ENCODE results near the gene PACSIN1.

The PACSIN1 gene

GRCh38 chr6:34546551-34547321, 80.9 kb downstream of the PACSIN1 start:
- no peak for DNase-seq (ENCODE audit: low spot score)

- DNase-seq (ENCODE audit: low spot score): no peak
Measured at GRCh38 chr6:34547701-34548644, 82.1 kb downstream of the PACSIN1 start.

- no peak for DNase-seq (ENCODE audit: low spot score)
Measured at GRCh38 chr6:34549026-34549803, 83.3 kb downstream of the PACSIN1 start.

GRCh38 chr6:34549804-34550202, 83.9 kb downstream of the PACSIN1 start:
- no peak for DNase-seq (ENCODE audit: low spot score)

- no peak for DNase-seq (ENCODE audit: low spot score)
Measured at GRCh38 chr6:34551720-34552119, 85.8 kb downstream of the PACSIN1 start.

GRCh38 chr6:34552620-34553019, 86.7 kb downstream of the PACSIN1 start:
- DNase-seq (ENCODE audit: low spot score): no peak

- DNase-seq (ENCODE audit: low spot score): no peak
Measured at GRCh38 chr6:34553146-34553545, 87.3 kb downstream of the PACSIN1 start.

- no peak for DNase-seq (ENCODE audit: low spot score)
Measured at GRCh38 chr6:34553750-34554149, 87.9 kb downstream of the PACSIN1 start.

- DNase-seq (ENCODE audit: low spot score): no peak
Measured at GRCh38 chr6:34554291-34555006, 88.6 kb downstream of the PACSIN1 start.

- no peak for DNase-seq (ENCODE audit: low spot score)
Measured at GRCh38 chr6:34555007-34555322, 89.1 kb downstream of the PACSIN1 start.

GRCh38 chr6:34555328-34555727, 89.5 kb downstream of the PACSIN1 start:
- no peak for DNase-seq (ENCODE audit: low spot score)

- no peak for DNase-seq (ENCODE audit: low spot score)
Measured at GRCh38 chr6:34556031-34556471, 90.2 kb downstream of the PACSIN1 start, which contains the start of gene SPDEF. SPDEF (minus strand) TSS chr6:34556329; CDS start chr6:34544455, 11,874 bp downstream.

GRCh38 chr6:34556493-34556892, 90.6 kb downstream of the PACSIN1 start:
- DNase-seq (ENCODE audit: low spot score): no peak

- no peak for DNase-seq (ENCODE audit: low spot score)
Measured at GRCh38 chr6:34557228-34557627, 91.4 kb downstream of the PACSIN1 start.

GRCh38 chr6:34558172-34558714, 92.4 kb downstream of the PACSIN1 start:
- DNase-seq (ENCODE audit: low spot score): no peak

GRCh38 chr6:34559651-34560365, 93.9 kb downstream of the PACSIN1 start:
- DNase-seq (ENCODE audit: low spot score): no peak

- DNase-seq (ENCODE audit: low spot score): no peak
Measured at GRCh38 chr6:34560366-34561226, 94.7 kb downstream of the PACSIN1 start.

GRCh38 chr6:34561227-34561530, 95.3 kb downstream of the PACSIN1 start:
- DNase-seq (ENCODE audit: low spot score): no peak

- no peak for DNase-seq (ENCODE audit: low spot score)
Measured at GRCh38 chr6:34562350-34562749, 96.5 kb downstream of the PACSIN1 start.
